Activated naive CD4-positive, alpha-beta T cell treated with anti-CD3 and anti-CD28 coated beads, Interleukin-2, amount 50 U/mL, for 24 hours (primary cell): Measurements from ENCODE around the gene IDH2.
"Not testable (repeated sequence)": the region's sequence is repeated elsewhere in the genome, so short reads cannot be mapped to it uniquely, and the experiment has no call there.

Experiments
- H3K27ac Mint-ChIP-seq: one replicate; pipeline ENCODE4 v1.8.0; 2021; ENCODE audit warnings: mild to moderate bottlenecking, mixed read lengths
- H3K27me3 Mint-ChIP-seq: one replicate; pipeline ENCODE4 v1.8.0; 2021; ENCODE audit warnings: mixed read lengths
- H3K36me3 Mint-ChIP-seq: one replicate; pipeline ENCODE4 v1.8.0; 2021; ENCODE audit warnings: mixed read lengths
- H3K4me1 Mint-ChIP-seq: one replicate; pipeline ENCODE4 v1.8.0; 2021; ENCODE audit warnings: mixed read lengths
- H3K4me3 Mint-ChIP-seq: one replicate; pipeline ENCODE4 v1.8.0; 2021; ENCODE audit warnings: mild to moderate bottlenecking, mixed read lengths
- H3K9me3 Mint-ChIP-seq: one replicate; pipeline ENCODE4 v1.8.0; 2021; ENCODE audit warnings: mixed read lengths

The IDH2 gene

GRCh38 chr15:90126596-90127435 is 24.5 kb upstream of the IDH2 start:
- Mint-ChIP-seq H3K27ac (no peak overlapping the region), H3K36me3 (no peaks in the 10 kb centered on the region), H3K4me1 (no peaks in the 10 kb centered on the region), H3K9me3 (no peaks in the 10 kb centered on the region), H3K4me3 (no peak overlapping the region), H3K27me3 (peaks cover 5% of the 10 kb centered on the region)

GRCh38 chr15:90126022-90126421 is 23.8 kb upstream of the IDH2 start:
- Mint-ChIP-seq H3K4me1 (no peaks in the 10 kb centered on the region), H3K27me3 (peaks cover 5% of the 10 kb centered on the region), H3K36me3 (no peaks in the 10 kb centered on the region), H3K9me3 (no peaks in the 10 kb centered on the region), H3K27ac (no peak overlapping the region), H3K4me3 (no peak overlapping the region)

GRCh38 chr15:90124507-90124906 is 22.2 kb upstream of the IDH2 start:
- no peaks in the 10 kb centered on the region for H3K4me1 Mint-ChIP-seq
- H3K27me3 Mint-ChIP-seq, result peaks cover 3% of the 10 kb centered on the region
- H3K4me3 Mint-ChIP-seq, result no peak overlapping the region
- no peaks in the 10 kb centered on the region for H3K36me3 Mint-ChIP-seq
- no peaks in the 10 kb centered on the region for H3K9me3 Mint-ChIP-seq
- no peak overlapping the region for H3K27ac Mint-ChIP-seq

GRCh38 chr15:90121086-90121485 is 18.8 kb upstream of the IDH2 start:
- Mint-ChIP-seq H3K9me3 (no peaks in the 10 kb centered on the region), H3K36me3 (no peaks in the 10 kb centered on the region), H3K27me3 (peaks cover 2% of the 10 kb centered on the region), H3K27ac (peak overlapping the region; percentile 24), H3K4me3 (no peak overlapping the region), H3K4me1 (no peaks in the 10 kb centered on the region)

GRCh38 chr15:90119367-90119766 is 17.1 kb upstream of the IDH2 start:
- Mint-ChIP-seq H3K27me3 (no peaks in the 10 kb centered on the region), H3K27ac (no peak overlapping the region), H3K9me3 (peaks cover 4% of the 10 kb centered on the region), H3K4me3 (no peak overlapping the region), H3K4me1 (no peaks in the 10 kb centered on the region), H3K36me3 (peaks cover 5% of the 10 kb centered on the region)

- Mint-ChIP-seq H3K4me1 (no peaks in the 10 kb centered on the region), H3K27me3 (no peaks in the 10 kb centered on the region), H3K27ac (no peak overlapping the region), H3K36me3 (peaks cover 7% of the 10 kb centered on the region), H3K4me3 (no peak overlapping the region), H3K9me3 (peaks cover 6% of the 10 kb centered on the region)
These were observed 13.5 kb upstream of the IDH2 start for GRCh38 chr15:90115783-90116182.

GRCh38 chr15:90114451-90114901 is 12.2 kb upstream of the IDH2 start:
- no peak overlapping the region for H3K4me3 Mint-ChIP-seq
- peaks cover 7% of the 10 kb centered on the region for H3K36me3 Mint-ChIP-seq
- H3K27me3 Mint-ChIP-seq, result no peaks in the 10 kb centered on the region
- no peaks in the 10 kb centered on the region for H3K4me1 Mint-ChIP-seq
- H3K27ac Mint-ChIP-seq, result no peak overlapping the region
- H3K9me3 Mint-ChIP-seq, result peaks cover 6% of the 10 kb centered on the region

GRCh38 chr15:90113166-90113565 is 10.9 kb upstream of the IDH2 start:
- H3K36me3 Mint-ChIP-seq, result peaks cover 7% of the 10 kb centered on the region
- H3K4me3 Mint-ChIP-seq, result no peak overlapping the region
- H3K4me1 Mint-ChIP-seq, result no peaks in the 10 kb centered on the region
- H3K27me3 Mint-ChIP-seq, result no peaks in the 10 kb centered on the region
- no peak overlapping the region for H3K27ac Mint-ChIP-seq
- H3K9me3 Mint-ChIP-seq, result peaks cover 6% of the 10 kb centered on the region

- H3K9me3 Mint-ChIP-seq, H3K27ac Mint-ChIP-seq, H3K4me3 Mint-ChIP-seq, H3K27me3 Mint-ChIP-seq, H3K36me3 Mint-ChIP-seq, H3K4me1 Mint-ChIP-seq: not testable (repeated sequence)
These were observed 7.0 kb upstream of the IDH2 start for GRCh38 chr15:90109163-90109751.

GRCh38 chr15:90108038-90108437 is 5.8 kb upstream of the IDH2 start:
- not testable (repeated sequence) for H3K36me3 Mint-ChIP-seq, H3K4me1 Mint-ChIP-seq, H3K4me3 Mint-ChIP-seq, H3K27ac Mint-ChIP-seq, H3K9me3 Mint-ChIP-seq, H3K27me3 Mint-ChIP-seq

- Mint-ChIP-seq H3K27ac (peak overlapping the region; percentile 3), H3K4me3 (no peak overlapping the region), H3K4me1 (peaks cover 8% of the 10 kb centered on the region), H3K36me3 (no peaks in the 10 kb centered on the region), H3K9me3 (no peaks in the 10 kb centered on the region), H3K27me3 (no peaks in the 10 kb centered on the region)
These were observed 4.4 kb upstream of the IDH2 start for GRCh38 chr15:90106522-90107117.

GRCh38 chr15:90105521-90105920 is 3.3 kb upstream of the IDH2 start:
- Mint-ChIP-seq H3K4me3 (no peak overlapping the region), H3K27me3 (no peaks in the 10 kb centered on the region), H3K9me3 (no peaks in the 10 kb centered on the region), H3K4me1 (peaks cover 18% of the 10 kb centered on the region), H3K36me3 (no peaks in the 10 kb centered on the region), H3K27ac (no peak overlapping the region)

- no peaks in the 10 kb centered on the region for H3K27me3 Mint-ChIP-seq
- H3K27ac Mint-ChIP-seq, result no peak overlapping the region
- H3K4me1 Mint-ChIP-seq, result peaks cover 28% of the 10 kb centered on the region
- no peaks in the 10 kb centered on the region for H3K9me3 Mint-ChIP-seq
- no peaks in the 10 kb centered on the region for H3K36me3 Mint-ChIP-seq
- H3K4me3 Mint-ChIP-seq, result no peak overlapping the region
These were observed 2.3 kb upstream of the IDH2 start for GRCh38 chr15:90104551-90104950.

GRCh38 chr15:90103701-90104329 is 1.5 kb upstream of the IDH2 start:
- peak overlapping the region; percentile 81 for H3K27ac Mint-ChIP-seq
- H3K4me1 Mint-ChIP-seq, result peaks cover 35% of the 10 kb centered on the region
- no peaks in the 10 kb centered on the region for H3K9me3 Mint-ChIP-seq
- peaks cover 2% of the 10 kb centered on the region for H3K36me3 Mint-ChIP-seq
- no peaks in the 10 kb centered on the region for H3K27me3 Mint-ChIP-seq
- peak overlapping the region; percentile 84 for H3K4me3 Mint-ChIP-seq

- peaks cover 59% of the 10 kb centered on the region for H3K4me1 Mint-ChIP-seq
- H3K27me3 Mint-ChIP-seq, result no peaks in the 10 kb centered on the region
- H3K27ac Mint-ChIP-seq, result peak overlapping the region; percentile 98
- H3K9me3 Mint-ChIP-seq, result no peaks in the 10 kb centered on the region
- peak overlapping the region; percentile 87 for H3K4me3 Mint-ChIP-seq
- H3K36me3 Mint-ChIP-seq, result peaks cover 2% of the 10 kb centered on the region
These were observed 919 bp downstream of the IDH2 start for GRCh38 chr15:90101130-90101968.
